Measurements from ENCODE around the gene NUDC.

The NUDC gene

GRCh38 chr1:26965628-26966027 lies 44.1 kb downstream of the NUDC start:
- Histone ChIP-seq H3K27me3 (ENCODE audit: control insufficient read depth in 1 of 2, insufficient read depth in 2 of 2, low read length in 2 of 2) (peaks cover 7 to 16% of the 10 kb centered on the region in 2 donors), H3K4me3 (ENCODE audit: low read length in 2 of 2) (no peak overlapping the region), H3K27ac (ENCODE audit: low read length) (no peak overlapping the region), H3K4me1 (ENCODE audit: control insufficient read depth, insufficient read depth, low read length) (no peaks in the 10 kb centered on the region), H3K36me3 (ENCODE audit: control insufficient read depth in 2 of 2, insufficient read depth in 2 of 2, low read length in 2 of 2) (no peaks in the 10 kb centered on the region), H3K9me3 (ENCODE audit: control insufficient read depth in 2 of 2, low read length in 2 of 2) (no peaks in the 10 kb centered on the region), H3K9ac (ENCODE audit: low read length in 2 of 2) (no peak overlapping the region)

GRCh38 chr1:26970810-26971209 lies 49.3 kb downstream of the NUDC start:
- H3K27ac ChIP-seq (ENCODE audit: low read length) = no peak overlapping the region
- H3K4me1 ChIP-seq (ENCODE audit: control insufficient read depth, insufficient read depth, low read length) = no peaks in the 10 kb centered on the region
- H3K36me3 ChIP-seq (ENCODE audit: control insufficient read depth in 2 of 2, insufficient read depth in 2 of 2, low read length in 2 of 2) = no peaks in the 10 kb centered on the region
- H3K9ac ChIP-seq (ENCODE audit: low read length in 2 of 2) = no peak overlapping the region
- no peaks in the 10 kb centered on the region for H3K9me3 ChIP-seq (ENCODE audit: control insufficient read depth in 2 of 2, low read length in 2 of 2)
- H3K27me3 ChIP-seq (ENCODE audit: control insufficient read depth in 1 of 2, insufficient read depth in 2 of 2, low read length in 2 of 2) = peaks cover 0 to 8% of the 10 kb centered on the region in 2 donors
- H3K4me3 ChIP-seq (ENCODE audit: low read length in 2 of 2) = no peak overlapping the region

- Histone ChIP-seq H3K4me3 (ENCODE audit: low read length in 2 of 2) (no peak overlapping the region), H3K9ac (ENCODE audit: low read length in 2 of 2) (no peak overlapping the region), H3K27me3 (ENCODE audit: control insufficient read depth in 1 of 2, insufficient read depth in 2 of 2, low read length in 2 of 2) (peaks cover 0 to 5% of the 10 kb centered on the region in 2 donors), H3K27ac (ENCODE audit: low read length) (no peak overlapping the region), H3K9me3 (ENCODE audit: control insufficient read depth in 2 of 2, low read length in 2 of 2) (no peaks in the 10 kb centered on the region), H3K36me3 (ENCODE audit: control insufficient read depth in 2 of 2, insufficient read depth in 2 of 2, low read length in 2 of 2) (no peaks in the 10 kb centered on the region), H3K4me1 (ENCODE audit: control insufficient read depth, insufficient read depth, low read length) (no peaks in the 10 kb centered on the region)
Measured at GRCh38 chr1:26971590-26971989, 50.0 kb downstream of the NUDC start.

GRCh38 chr1:26972390-26972789 lies 50.8 kb downstream of the NUDC start:
- Histone ChIP-seq H3K4me1 (ENCODE audit: control insufficient read depth, insufficient read depth, low read length) (no peaks in the 10 kb centered on the region), H3K9ac (ENCODE audit: low read length in 2 of 2) (no peak overlapping the region), H3K27me3 (ENCODE audit: control insufficient read depth in 1 of 2, insufficient read depth in 2 of 2, low read length in 2 of 2) (peaks cover 0 to 2% of the 10 kb centered on the region in 2 donors), H3K9me3 (ENCODE audit: control insufficient read depth in 2 of 2, low read length in 2 of 2) (no peaks in the 10 kb centered on the region), H3K36me3 (ENCODE audit: control insufficient read depth in 2 of 2, insufficient read depth in 2 of 2, low read length in 2 of 2) (no peaks in the 10 kb centered on the region), H3K4me3 (ENCODE audit: low read length in 2 of 2) (no peak overlapping the region), H3K27ac (ENCODE audit: low read length) (no peak overlapping the region)

GRCh38 chr1:26972821-26973220 lies 51.3 kb downstream of the NUDC start:
- Histone ChIP-seq H3K27ac (ENCODE audit: low read length) (no peak overlapping the region), H3K4me3 (ENCODE audit: low read length in 2 of 2) (no peak overlapping the region), H3K9me3 (ENCODE audit: control insufficient read depth in 2 of 2, low read length in 2 of 2) (no peaks in the 10 kb centered on the region)

GRCh38 chr1:26976621-26977510 lies 55.3 kb downstream of the NUDC start:
- no peaks in the 10 kb centered on the region for H3K36me3 ChIP-seq (ENCODE audit: control insufficient read depth in 2 of 2, insufficient read depth in 2 of 2, low read length in 2 of 2)
- no peak overlapping the region for H3K9ac ChIP-seq (ENCODE audit: low read length in 2 of 2)
- no peak overlapping the region for H3K27ac ChIP-seq (ENCODE audit: low read length)
- H3K27me3 ChIP-seq (ENCODE audit: control insufficient read depth in 1 of 2, insufficient read depth in 2 of 2, low read length in 2 of 2) = peaks cover 0 to 5% of the 10 kb centered on the region in 2 donors
- H3K9me3 ChIP-seq (ENCODE audit: control insufficient read depth in 2 of 2, low read length in 2 of 2) = no peaks in the 10 kb centered on the region
- H3K4me1 ChIP-seq (ENCODE audit: control insufficient read depth, insufficient read depth, low read length) = no peaks in the 10 kb centered on the region
- H3K4me3 ChIP-seq (ENCODE audit: low read length in 2 of 2) = no peak overlapping the region

More at GRCh38 chr1:26972821-26973220, 51.3 kb downstream of the NUDC start:
- Histone ChIP-seq H3K9ac (ENCODE audit: low read length in 2 of 2) (no peak overlapping the region), H3K36me3 (ENCODE audit: control insufficient read depth in 2 of 2, insufficient read depth in 2 of 2, low read length in 2 of 2) (no peaks in the 10 kb centered on the region), H3K4me1 (ENCODE audit: control insufficient read depth, insufficient read depth, low read length) (no peaks in the 10 kb centered on the region), H3K27me3 (ENCODE audit: control insufficient read depth in 1 of 2, insufficient read depth in 2 of 2, low read length in 2 of 2) (peaks cover 0 to 2% of the 10 kb centered on the region in 2 donors)

GRCh38 chr1:26978901-26979300 lies 57.4 kb downstream of the NUDC start:
- Histone ChIP-seq H3K9me3 (ENCODE audit: control insufficient read depth in 2 of 2, low read length in 2 of 2) (no peaks in the 10 kb centered on the region), H3K27ac (ENCODE audit: low read length) (no peak overlapping the region), H3K9ac (ENCODE audit: low read length in 2 of 2) (no peak overlapping the region), H3K27me3 (ENCODE audit: control insufficient read depth in 1 of 2, insufficient read depth in 2 of 2, low read length in 2 of 2) (peaks cover 0 to 5% of the 10 kb centered on the region in 2 donors), H3K36me3 (ENCODE audit: control insufficient read depth in 2 of 2, insufficient read depth in 2 of 2, low read length in 2 of 2) (no peaks in the 10 kb centered on the region), H3K4me3 (ENCODE audit: low read length in 2 of 2) (no peak overlapping the region), H3K4me1 (ENCODE audit: control insufficient read depth, insufficient read depth, low read length) (no peaks in the 10 kb centered on the region)

GRCh38 chr1:26981146-26981846 lies 59.8 kb downstream of the NUDC start:
- no peaks in the 10 kb centered on the region for H3K4me1 ChIP-seq (ENCODE audit: control insufficient read depth, insufficient read depth, low read length)
- peaks cover 0 to 5% of the 10 kb centered on the region in 2 donors for H3K27me3 ChIP-seq (ENCODE audit: control insufficient read depth in 1 of 2, insufficient read depth in 2 of 2, low read length in 2 of 2)
- no peaks in the 10 kb centered on the region for H3K9me3 ChIP-seq (ENCODE audit: control insufficient read depth in 2 of 2, low read length in 2 of 2)
- no peak overlapping the region for H3K27ac ChIP-seq (ENCODE audit: low read length)
- no peak overlapping the region for H3K4me3 ChIP-seq (ENCODE audit: low read length in 2 of 2)
- no peak overlapping the region for H3K9ac ChIP-seq (ENCODE audit: low read length in 2 of 2)
- no peaks in the 10 kb centered on the region for H3K36me3 ChIP-seq (ENCODE audit: control insufficient read depth in 2 of 2, insufficient read depth in 2 of 2, low read length in 2 of 2)

GRCh38 chr1:26983863-26984262 lies 62.3 kb downstream of the NUDC start:
- Histone ChIP-seq H3K4me1 (ENCODE audit: control insufficient read depth, insufficient read depth, low read length) (no peaks in the 10 kb centered on the region), H3K27me3 (ENCODE audit: control insufficient read depth in 1 of 2, insufficient read depth in 2 of 2, low read length in 2 of 2) (peaks cover 0 to 5% of the 10 kb centered on the region in 2 donors)

GRCh38 chr1:26984291-26984690 lies 62.7 kb downstream of the NUDC start:
- H3K4me1 ChIP-seq (ENCODE audit: control insufficient read depth, insufficient read depth, low read length) = no peaks in the 10 kb centered on the region
- H3K27ac ChIP-seq (ENCODE audit: low read length) = no peak overlapping the region
- H3K27me3 ChIP-seq (ENCODE audit: control insufficient read depth in 1 of 2, insufficient read depth in 2 of 2, low read length in 2 of 2) = peaks cover 0 to 5% of the 10 kb centered on the region in 2 donors
- no peak overlapping the region for H3K4me3 ChIP-seq (ENCODE audit: low read length in 2 of 2)
- no peaks in the 10 kb centered on the region for H3K9me3 ChIP-seq (ENCODE audit: control insufficient read depth in 2 of 2, low read length in 2 of 2)
- no peaks in the 10 kb centered on the region for H3K36me3 ChIP-seq (ENCODE audit: control insufficient read depth in 2 of 2, insufficient read depth in 2 of 2, low read length in 2 of 2)
- no peak overlapping the region for H3K9ac ChIP-seq (ENCODE audit: low read length in 2 of 2)

More at GRCh38 chr1:26983863-26984262, 62.3 kb downstream of the NUDC start:
- H3K9ac ChIP-seq (ENCODE audit: low read length in 2 of 2) = no peak overlapping the region
- H3K36me3 ChIP-seq (ENCODE audit: control insufficient read depth in 2 of 2, insufficient read depth in 2 of 2, low read length in 2 of 2) = no peaks in the 10 kb centered on the region
- H3K4me3 ChIP-seq (ENCODE audit: low read length in 2 of 2) = no peak overlapping the region
- H3K27ac ChIP-seq (ENCODE audit: low read length) = no peak overlapping the region
- H3K9me3 ChIP-seq (ENCODE audit: control insufficient read depth in 2 of 2, low read length in 2 of 2) = no peaks in the 10 kb centered on the region

Measured in stomach smooth muscle (tissue), 2 donors.